HT1080 (cell line): ENCODE data around the gene DCHS1. TPM values are rescaled to one million over a fixed set of nuclear protein-coding genes. Genes with fewer than 3 reads are reported as not detected.

ENCODE experiments used
- DNase-seq: peaks from one replicate; pipeline ENCODE4 v3.0.0-alpha.2; 2015; ENCODE audit warnings: low read depth
- total RNA-seq: library from RNA; depleted of rRNA; stranded (reverse); fragments of >200 nt; shearing (Covaris generic); gene quantifications from 2 replicates; pipeline ENCODE4 v1.2.3, GENCODE V29; 2014

DCHS1 gene
- total RNA-seq, 1 experiment from 2014 or later, result 0.66 TPM

DNA sequence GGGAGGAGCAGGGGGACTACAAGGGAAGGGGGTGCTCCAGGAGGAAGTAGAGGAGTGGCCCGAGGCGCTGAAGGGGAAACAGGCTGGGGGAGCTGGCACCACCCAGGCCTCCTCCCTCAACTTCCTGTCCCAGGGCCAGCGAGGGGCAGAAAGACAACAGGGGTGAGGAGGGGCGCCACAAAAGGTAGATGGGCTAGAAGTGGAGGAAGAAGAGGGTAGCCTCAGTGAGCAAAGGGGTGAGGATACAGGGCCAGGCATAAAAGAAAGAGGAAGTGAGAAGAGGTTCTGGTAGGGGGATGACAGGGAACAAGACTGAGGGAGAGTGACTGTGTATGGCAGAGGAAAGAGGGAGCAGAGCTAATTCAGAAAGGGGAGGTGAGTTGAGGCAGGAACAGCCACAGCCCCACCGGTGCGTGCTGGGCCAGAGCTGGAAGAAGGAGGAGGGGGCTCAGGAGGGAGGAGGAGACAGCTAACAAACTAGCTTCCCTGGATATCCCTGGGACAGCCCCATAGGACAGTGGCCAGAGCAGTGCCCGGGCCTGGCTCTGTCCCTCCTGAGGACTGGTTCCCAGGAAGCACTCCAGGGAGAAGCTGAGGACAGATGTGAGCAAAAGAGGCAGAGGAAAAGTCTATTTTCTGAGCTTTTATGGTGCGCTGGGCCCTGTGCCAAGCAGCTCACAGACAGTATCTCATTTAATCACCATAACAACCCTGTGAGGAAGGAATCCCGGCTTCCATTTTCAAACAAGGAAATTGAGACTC, 8.5 kb downstream of the DCHS1 start:
- no peak for DNase-seq

DNA sequence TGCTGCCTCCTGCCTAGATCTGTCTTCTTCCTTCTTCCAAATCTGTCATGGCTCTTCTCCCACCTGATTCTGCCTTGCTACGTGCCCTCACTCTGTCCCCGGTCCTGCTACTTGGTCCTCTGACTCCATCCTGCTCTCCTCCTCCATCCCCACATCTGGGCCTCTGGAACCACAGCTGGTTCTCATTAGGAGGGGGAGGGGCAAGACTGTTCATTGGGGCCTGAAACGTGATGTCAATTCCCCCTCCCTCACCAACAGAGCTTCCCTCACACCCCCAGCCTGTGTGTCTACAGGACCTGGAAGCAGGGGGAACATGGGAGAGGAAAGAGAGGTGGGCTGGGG, 9.1 kb downstream of the DCHS1 start:
- no peak for DNase-seq

GRCh38 chr11:6646071-6646470, 9.5 kb downstream of the DCHS1 start:
- DNase-seq, result peak; percentile 20

- no peak for DNase-seq
Measured at GRCh38 chr11:6642957-6643356, 12.7 kb downstream of the DCHS1 start.

- no peak for DNase-seq
Measured at GRCh38 chr11:6640985-6641701, 14.5 kb downstream of the DCHS1 start.

DNA sequence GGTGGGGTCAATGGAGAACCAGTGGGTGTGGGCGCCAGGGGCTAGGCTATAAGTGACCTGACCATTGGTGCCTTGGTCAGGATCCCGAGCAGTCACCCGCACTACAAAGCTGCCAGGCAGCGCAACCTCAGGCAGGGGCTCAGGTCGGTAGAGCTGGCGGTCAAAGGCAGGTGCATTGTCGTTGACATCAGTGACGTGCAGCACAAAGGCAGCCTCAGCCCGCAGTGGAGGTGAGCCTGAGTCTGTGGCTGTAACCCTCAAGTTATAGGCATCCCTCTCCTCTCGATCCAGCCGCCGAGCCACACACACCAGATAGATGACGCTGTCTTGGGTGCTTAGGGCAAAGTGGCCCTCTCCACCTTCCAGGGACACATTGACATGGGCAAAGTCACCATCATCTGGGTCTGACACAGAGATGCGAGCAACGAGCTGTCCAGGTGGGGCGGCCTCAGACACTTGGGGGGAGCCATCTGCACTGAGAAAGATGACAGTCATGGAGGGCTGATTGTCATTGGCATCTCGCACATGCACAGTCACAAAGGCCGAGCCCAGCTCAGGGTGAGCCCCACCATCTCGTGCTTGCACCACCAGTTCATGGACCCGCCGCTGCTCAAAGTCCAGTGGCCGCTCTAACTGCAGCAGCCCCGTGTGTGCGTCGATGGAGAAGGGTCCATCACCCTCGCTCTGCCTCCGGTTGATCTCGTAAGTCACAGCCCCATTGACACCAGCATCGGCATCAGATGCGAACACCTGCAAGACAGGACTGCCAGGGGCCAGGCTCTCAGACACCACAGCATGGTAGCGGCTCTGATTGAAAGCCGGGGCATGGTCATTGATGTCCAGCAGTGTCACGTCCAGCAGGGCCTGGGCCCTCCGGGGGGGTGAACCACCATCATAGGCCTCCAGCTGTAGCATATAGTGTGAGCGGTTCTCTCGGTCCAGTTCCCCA, 15.3 kb downstream of the DCHS1 start:
- no peak for DNase-seq

DNA sequence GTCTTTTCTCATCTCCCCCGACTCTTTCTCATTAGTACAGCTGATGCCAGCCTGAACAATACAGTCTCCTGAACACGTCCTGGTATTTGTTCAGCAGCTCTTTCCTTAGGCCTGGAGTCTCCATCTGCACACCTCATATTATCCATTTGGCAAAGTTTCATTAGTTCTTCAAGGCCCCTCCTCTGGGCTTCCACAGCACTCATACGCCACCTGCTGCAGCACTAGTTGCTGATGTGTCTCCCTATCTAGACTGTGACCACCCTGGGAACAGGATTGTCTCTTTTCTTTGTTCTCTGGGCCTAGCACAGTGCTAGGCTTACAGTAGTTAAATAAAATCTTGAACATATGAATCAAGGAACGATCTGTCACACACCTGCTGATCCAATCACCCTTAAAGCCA, 17.2 kb downstream of the DCHS1 start:
- no peak for DNase-seq

DNA sequence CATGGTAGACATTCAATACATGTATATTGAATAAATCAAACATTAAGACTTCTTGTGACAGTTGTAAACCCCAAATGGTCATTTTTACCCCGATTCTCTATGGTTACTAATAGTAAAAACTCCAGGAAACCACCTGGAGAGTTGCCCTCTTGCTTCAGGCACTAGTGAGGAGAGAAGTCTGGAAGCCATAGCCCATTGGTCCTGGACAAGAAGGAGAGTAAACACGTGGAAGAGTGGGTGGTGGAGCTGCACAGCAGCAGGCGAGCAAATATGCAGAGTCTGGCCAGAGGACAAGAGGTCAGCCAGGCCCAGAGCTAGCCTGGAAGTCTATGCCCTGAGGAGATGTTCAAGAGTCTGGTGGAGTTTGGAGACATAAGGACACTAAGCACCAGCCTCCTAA, 17.7 kb downstream of the DCHS1 start:
- no peak for DNase-seq

GRCh38 chr11:6636480-6636879, 19.1 kb downstream of the DCHS1 start:
- no peak for DNase-seq

DNA sequence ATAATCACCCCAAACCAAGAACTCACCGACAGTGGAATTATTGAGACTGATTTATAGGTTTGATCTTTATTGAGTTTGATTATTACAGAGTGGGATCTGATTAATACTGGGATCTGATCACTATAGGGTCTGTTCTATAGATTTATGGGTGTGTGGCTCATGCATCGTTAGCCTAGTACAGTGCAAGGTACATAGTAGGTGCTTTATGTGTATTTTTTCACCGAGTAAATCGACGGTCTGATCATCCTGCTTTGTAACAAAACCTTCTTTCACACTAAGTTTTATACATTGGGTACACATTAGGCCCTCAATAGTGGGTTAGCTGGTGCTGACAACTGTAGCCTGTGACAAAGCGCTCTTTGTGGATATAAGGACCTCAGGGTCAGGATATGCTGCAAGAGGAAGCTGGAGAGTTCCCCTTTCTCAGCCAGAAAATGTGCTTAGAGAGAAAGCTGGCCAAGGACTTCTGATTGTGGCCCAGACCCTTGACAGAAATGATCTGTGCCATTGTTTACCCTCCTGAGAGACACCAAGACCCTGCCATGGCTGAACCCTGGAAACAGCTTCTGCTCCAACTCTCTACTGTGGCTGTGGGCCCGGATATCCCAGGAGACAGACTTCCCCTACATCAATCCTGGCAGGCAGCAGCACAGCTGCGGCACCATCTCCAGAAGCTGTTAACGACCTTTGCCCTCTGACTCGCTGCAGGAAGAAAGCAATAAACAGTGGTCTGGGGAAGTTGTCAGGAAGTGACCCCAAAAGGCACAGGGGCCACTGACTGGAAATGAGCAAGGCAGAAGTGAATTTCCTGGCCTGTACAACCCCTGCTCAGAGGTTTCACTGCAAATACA, 20.3 kb downstream of the DCHS1 start:
- peak; percentile 59 for DNase-seq

- DNase-seq, result no peak
Measured at GRCh38 chr11:6634534-6634933, 21.1 kb downstream of the DCHS1 start.

GRCh38 chr11:6633422-6634408, 21.9 kb downstream of the DCHS1 start:
- no peak for DNase-seq

GRCh38 chr11:6632116-6633073, 23.2 kb downstream of the DCHS1 start:
- no peak for DNase-seq

DNA sequence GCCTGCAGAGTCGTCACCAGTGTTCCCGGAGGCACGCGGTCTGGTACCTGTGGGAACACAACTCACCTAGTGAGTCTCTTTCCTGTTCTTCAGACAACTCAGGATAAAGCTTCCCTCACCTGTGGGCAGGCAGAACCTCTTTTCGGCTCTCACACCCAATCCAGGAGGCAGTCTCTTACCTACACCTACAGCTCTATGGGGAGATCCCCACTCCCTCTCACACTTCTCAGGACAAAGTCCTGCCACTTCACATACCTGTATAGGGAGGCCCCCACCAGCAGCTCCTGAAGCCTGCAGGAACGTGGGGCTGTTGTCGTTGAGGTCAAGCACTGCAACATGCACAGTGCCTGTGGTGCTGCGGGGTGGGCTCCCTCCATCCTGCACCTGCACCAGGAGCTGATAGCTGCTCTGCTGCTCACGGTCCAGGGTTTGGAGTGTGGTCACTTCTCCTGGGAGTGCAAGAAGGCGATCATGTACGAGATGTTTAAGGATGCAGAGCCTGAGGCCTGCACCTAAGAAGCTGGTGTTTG, 24.2 kb downstream of the DCHS1 start:
- no peak for DNase-seq

GRCh38 chr11:6630632-6631291, 24.8 kb downstream of the DCHS1 start:
- DNase-seq, result no peak

DNA sequence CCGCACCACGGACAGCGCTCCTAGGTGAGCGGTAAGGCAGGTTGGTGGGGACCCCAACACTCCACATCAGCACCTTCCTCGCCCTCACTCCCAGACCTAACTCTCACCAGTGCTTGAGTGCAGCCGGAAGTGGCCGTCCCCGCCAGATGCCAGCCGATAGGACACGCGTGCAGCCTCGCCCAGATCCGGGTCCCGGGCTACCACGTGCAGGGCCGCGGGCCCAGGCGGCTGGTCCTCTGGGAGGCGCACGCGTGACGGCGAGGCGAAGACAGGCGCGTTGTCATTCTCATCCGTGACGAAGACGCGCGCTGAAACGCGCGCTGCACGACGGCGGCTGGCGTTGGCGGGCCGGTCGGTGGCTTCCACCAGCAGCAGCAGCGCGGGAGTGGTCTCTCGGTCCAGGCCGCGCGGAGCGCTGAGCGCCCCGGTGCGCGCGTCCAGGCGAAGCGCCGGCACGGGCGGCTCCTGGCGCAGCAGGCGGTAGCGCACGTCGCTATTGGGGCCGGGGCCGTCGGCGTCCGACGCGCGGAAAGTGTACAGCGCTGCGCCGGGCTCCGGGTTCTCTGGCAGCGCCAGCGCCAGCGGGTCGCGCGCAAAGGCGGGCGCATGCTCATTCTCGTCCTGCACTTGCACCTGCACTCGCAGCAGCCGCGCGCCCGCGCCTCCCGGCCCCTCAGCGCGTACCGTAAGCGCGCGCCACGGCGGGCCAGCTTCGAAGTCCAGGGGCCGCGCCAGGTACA, 25.5 kb downstream of the DCHS1 start:
- DNase-seq, result no peak

- DNase-seq, result no peak
Measured at GRCh38 chr11:6629573-6629891, 26.1 kb downstream of the DCHS1 start.
